GM23338 (cell line): Measurements from ENCODE around the gene HES4.

Experiments used
- CREB1 ChIP-seq: fragments of 250-450 bp; sonication (Bioruptor Pico); IDR thresholded peaks from 2 replicates; pipeline ENCODE4 v1.5.0; 2020; ENCODE audit warnings: low read depth, mild to moderate bottlenecking, moderate library complexity
- CTCF ChIP-seq, 2 experiments: fragments of 200-600 bp in 1 of 2; sonication (generic) in 1 of 2; conservative IDR thresholded peaks; 2 replicates each; pipeline versions ENCODE4 v1.5.1 to v1.6.1; 2016 to 2017; ENCODE audit warnings: antibody characterized with exemption in 2 of 2, low read depth in 2 of 2, mild to moderate bottlenecking in 2 of 2, moderate library complexity in 1 of 2
- ETS1 ChIP-seq: IDR thresholded peaks from 2 replicates; pipeline ENCODE4 v1.6.1; 2016; ENCODE audit warnings: antibody characterized with exemption
- EZH2 ChIP-seq: fragments of 200-600 bp; sonication (generic); IDR thresholded peaks from one replicate; pipeline ENCODE4 v1.8.0; 2017; ENCODE audit warnings: antibody characterized with exemption, mild to moderate bottlenecking, low read depth; ENCODE audit not compliant: unreplicated experiment
- EZH2phosphoT487 ChIP-seq: fragments of 200-600 bp; sonication (generic); IDR thresholded peaks from one replicate; pipeline ENCODE4 v1.8.1; 2018; ENCODE audit warnings: antibody characterized with exemption; ENCODE audit not compliant: unreplicated experiment
- JUNB ChIP-seq: IDR thresholded peaks from one replicate; pipeline ENCODE4 v1.6.1; 2016; ENCODE audit warnings: antibody characterized with exemption; ENCODE audit not compliant: unreplicated experiment
- NANOG ChIP-seq: IDR thresholded peaks from 2 replicates; pipeline ENCODE4 v1.6.1; 2016; ENCODE audit warnings: antibody characterized with exemption, borderline replicate concordance
- POLR2AphosphoS5 ChIP-seq: IDR thresholded peaks from 2 replicates; pipeline ENCODE4 v1.6.1; 2016; ENCODE audit warnings: antibody characterized with exemption, low read depth
- REST ChIP-seq: IDR thresholded peaks from one replicate; pipeline ENCODE4 v1.6.1; 2018; ENCODE audit warnings: antibody characterized with exemption; ENCODE audit not compliant: unreplicated experiment
- ZNF114 ChIP-seq: fragments of 250-450 bp; sonication (Bioruptor Pico); IDR thresholded peaks from 2 replicates; pipeline ENCODE4 v1.5.0; 2020; ENCODE audit warnings: mild to moderate bottlenecking, moderate library complexity
- ZNF331 ChIP-seq: fragments of 250-450 bp; sonication (Bioruptor Pico); IDR thresholded peaks from 2 replicates; pipeline ENCODE4 v1.5.0; 2020; ENCODE audit warnings: low read depth, mild to moderate bottlenecking, moderate library complexity
- ZNF462 ChIP-seq: fragments of 250-450 bp; sonication (Bioruptor Pico); IDR thresholded peaks from 2 replicates; pipeline ENCODE4 v1.5.0; 2020; ENCODE audit warnings: mild to moderate bottlenecking, moderate library complexity

- TF ChIP-seq ZNF331 (no peak), CTCF (conservative IDR thresholded peaks at IDR 0.05; ENCODE audit: low read depth in 2 of 2) (no peak), POLR2AphosphoS5 (no peak), JUNB (no peak), REST (no peak), EZH2 (no peak), ZNF462 (no peak), ZNF114 (CRISPR knock-in tag) (no peak), EZH2phosphoT487 (no peak), ETS1 (no peak), NANOG (no peak), CREB1 (CRISPR knock-in tag) (no peak)
Observed at GRCh38 chr1:1024771-1025699, 25.1 kb upstream of the HES4 start.
